ENCODE data around the gene ACOT13.
"Not testable (repeated sequence)": the region's sequence is repeated elsewhere in the genome, so short reads cannot be mapped to it uniquely, and the experiment has no call there.

ACOT13 gene

DNA sequence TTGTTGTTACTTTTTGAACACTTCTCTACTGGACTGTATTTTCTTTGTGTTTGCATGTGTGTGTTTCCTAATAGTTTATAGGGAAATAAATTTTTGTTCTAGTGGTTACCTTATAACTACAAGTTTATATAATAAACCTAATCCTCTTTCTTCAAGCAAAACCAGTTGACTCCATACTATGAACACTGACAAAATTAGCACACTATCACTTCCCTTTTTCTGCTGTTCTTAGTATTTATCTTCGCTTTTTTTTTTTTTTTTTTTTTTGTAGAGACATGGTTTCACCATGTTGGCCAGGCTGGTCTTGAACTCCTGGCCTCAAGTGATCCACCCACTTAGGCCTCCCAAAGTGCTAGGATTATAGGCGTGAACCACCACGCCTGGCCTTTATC is 77.1 kb downstream of the ACOT13 start:
- peak overlapping the region; percentile 48 for H3K9ac ChIP-seq (ENCODE audit: low read length)
- no peaks in the 10 kb centered on the region for H3K27me3 ChIP-seq (ENCODE audit: control insufficient read depth, insufficient read depth, low read length)
- peaks cover 18% of the 10 kb centered on the region for H3K4me1 ChIP-seq (ENCODE audit: control insufficient read depth, insufficient read depth, low read length)
- H3K36me3 ChIP-seq (ENCODE audit: control insufficient read depth, insufficient read depth, low read length): no peaks in the 10 kb centered on the region
- no peaks in the 10 kb centered on the region for H3K9me3 ChIP-seq (ENCODE audit: control insufficient read depth, low read length)
- H3K4me3 ChIP-seq (ENCODE audit: low read length): no peak overlapping the region

DNA sequence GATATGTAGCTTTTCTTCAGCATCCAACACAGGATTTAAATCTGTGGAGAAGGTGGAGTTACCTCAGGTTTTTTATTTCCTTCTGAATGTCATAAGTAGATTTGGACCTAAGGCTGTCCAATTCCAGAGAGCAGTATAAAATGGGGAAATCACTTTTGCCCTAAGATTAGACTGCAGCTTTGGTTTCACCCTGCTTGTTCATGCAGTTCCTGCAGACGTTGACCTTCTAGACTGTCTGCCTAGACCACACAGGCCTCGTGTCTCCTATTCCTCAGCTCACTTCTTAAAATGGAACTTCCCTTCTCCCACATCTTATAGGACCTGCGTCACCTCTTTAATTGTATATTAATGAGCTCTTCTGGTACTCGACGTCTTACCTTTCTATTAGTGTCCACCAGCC is 78.0 kb downstream of the ACOT13 start:
- Histone ChIP-seq H3K9ac (ENCODE audit: low read length) (no peak overlapping the region), H3K4me1 (ENCODE audit: control insufficient read depth, insufficient read depth, low read length) (peaks cover 15% of the 10 kb centered on the region), H3K9me3 (ENCODE audit: control insufficient read depth, low read length) (no peaks in the 10 kb centered on the region), H3K27me3 (ENCODE audit: control insufficient read depth, insufficient read depth, low read length) (no peaks in the 10 kb centered on the region), H3K36me3 (ENCODE audit: control insufficient read depth, insufficient read depth, low read length) (no peaks in the 10 kb centered on the region), H3K4me3 (ENCODE audit: low read length) (no peak overlapping the region)

DNA sequence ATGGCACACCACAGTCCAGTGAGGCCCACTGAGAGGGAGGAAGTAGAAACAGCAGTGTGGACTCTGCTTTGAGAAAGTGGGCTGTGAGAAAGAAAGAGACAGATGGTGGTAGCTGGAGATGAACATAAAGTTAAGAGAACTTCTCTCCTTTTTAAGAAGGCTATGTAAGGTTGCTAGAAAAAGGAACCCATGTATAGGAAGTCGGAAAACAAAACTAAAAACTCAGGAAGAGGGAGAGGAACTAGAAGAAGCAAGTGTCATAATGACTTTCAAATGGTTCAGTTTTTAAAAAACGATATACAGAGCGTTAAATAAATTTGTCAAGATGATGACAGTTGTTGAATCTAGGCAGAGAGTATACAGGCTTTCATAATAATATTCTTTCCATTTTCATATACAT is 82.4 kb downstream of the ACOT13 start:
- Histone ChIP-seq H3K36me3 (ENCODE audit: control insufficient read depth, insufficient read depth, low read length) (no peaks in the 10 kb centered on the region), H3K9me3 (ENCODE audit: control insufficient read depth, low read length) (no peaks in the 10 kb centered on the region), H3K4me3 (ENCODE audit: low read length) (no peak overlapping the region), H3K4me1 (ENCODE audit: control insufficient read depth, insufficient read depth, low read length) (no peaks in the 10 kb centered on the region), H3K9ac (ENCODE audit: low read length) (no peak overlapping the region), H3K27me3 (ENCODE audit: control insufficient read depth, insufficient read depth, low read length) (no peaks in the 10 kb centered on the region)

DNA sequence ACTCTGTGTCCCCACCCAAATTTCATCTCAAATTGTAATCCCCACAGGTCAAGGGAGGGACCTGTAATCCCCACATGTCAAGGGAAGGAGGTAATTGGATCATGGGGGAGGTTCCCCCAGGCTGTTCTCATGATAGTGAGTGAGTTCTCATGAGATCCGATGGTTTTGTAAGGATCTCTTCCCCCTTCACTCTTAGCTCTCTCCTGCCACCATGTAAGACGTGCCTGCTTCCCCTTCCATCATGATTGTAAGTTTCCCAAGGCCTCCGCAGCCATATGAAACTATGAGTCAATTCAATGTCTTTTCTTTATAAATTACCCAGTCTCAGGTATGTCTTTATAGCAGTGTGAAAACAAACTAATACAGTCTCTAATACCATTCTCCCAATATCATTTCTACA is 84.0 kb downstream of the ACOT13 start:
- H3K4me1 ChIP-seq (ENCODE audit: control insufficient read depth, insufficient read depth, low read length); H3K4me3 ChIP-seq (ENCODE audit: low read length); H3K9me3 ChIP-seq (ENCODE audit: control insufficient read depth, low read length); H3K9ac ChIP-seq (ENCODE audit: low read length); H3K36me3 ChIP-seq (ENCODE audit: control insufficient read depth, insufficient read depth, low read length); H3K27me3 ChIP-seq (ENCODE audit: control insufficient read depth, insufficient read depth, low read length): not testable (repeated sequence)

DNA sequence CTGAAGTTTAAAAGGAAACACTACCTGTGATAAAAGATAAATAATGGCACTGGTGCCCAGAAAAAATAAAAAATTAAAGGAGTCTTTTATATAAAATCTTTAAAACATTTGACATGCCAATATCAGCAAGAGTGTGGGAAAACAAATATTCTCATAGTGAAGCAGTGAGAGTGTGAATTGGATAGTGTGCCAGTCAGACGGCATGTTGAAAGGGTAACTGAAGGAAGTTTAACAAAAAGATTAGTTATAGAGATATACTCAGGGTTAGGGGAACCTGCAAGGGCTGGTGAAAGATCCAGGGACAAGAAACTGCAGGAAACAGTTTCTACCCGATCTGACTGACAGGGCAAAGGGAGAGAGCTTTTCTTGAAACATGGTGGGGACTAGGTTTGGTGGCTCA is 85.6 kb downstream of the ACOT13 start:
- H3K27me3 ChIP-seq (ENCODE audit: control insufficient read depth, insufficient read depth, low read length): no peaks in the 10 kb centered on the region
- H3K9me3 ChIP-seq (ENCODE audit: control insufficient read depth, low read length): no peaks in the 10 kb centered on the region
- peaks cover 4% of the 10 kb centered on the region for H3K4me1 ChIP-seq (ENCODE audit: control insufficient read depth, insufficient read depth, low read length)
- H3K9ac ChIP-seq (ENCODE audit: low read length): no peak overlapping the region
- H3K4me3 ChIP-seq (ENCODE audit: low read length): no peak overlapping the region
- no peaks in the 10 kb centered on the region for H3K36me3 ChIP-seq (ENCODE audit: control insufficient read depth, insufficient read depth, low read length)

DNA sequence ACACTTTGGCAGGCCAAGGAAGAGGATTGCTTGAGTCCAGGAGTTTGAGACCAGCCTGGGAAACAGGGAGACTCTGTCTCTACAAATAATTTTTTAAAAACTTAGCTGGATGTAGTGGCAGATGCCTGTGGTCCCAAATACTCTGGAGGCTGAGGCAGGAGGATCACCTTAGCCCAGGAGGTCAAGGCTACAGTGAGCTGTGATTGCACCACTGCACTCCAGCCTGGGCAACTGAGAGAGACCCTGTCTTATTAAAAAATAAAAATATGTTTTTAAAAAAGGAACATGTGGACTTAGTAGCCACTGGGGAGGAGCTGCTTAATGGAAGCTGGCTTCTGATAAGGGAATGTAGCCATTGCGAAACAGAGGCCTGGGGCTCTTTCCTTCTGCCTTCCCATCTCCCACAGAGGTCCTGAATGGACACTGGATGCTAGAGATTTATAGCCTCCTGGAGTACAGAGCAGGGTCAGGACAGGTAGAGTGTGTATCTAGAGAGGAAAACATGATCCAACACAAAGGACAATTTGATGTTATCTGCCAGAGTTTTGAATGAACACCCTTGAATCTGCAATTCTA is 86.1 kb downstream of the ACOT13 start:
- peaks cover 4% of the 10 kb centered on the region for H3K4me1 ChIP-seq (ENCODE audit: control insufficient read depth, insufficient read depth, low read length)
- H3K4me3 ChIP-seq (ENCODE audit: low read length): no peak overlapping the region
- no peak overlapping the region for H3K9ac ChIP-seq (ENCODE audit: low read length)
- no peaks in the 10 kb centered on the region for H3K9me3 ChIP-seq (ENCODE audit: control insufficient read depth, low read length)
- no peaks in the 10 kb centered on the region for H3K27me3 ChIP-seq (ENCODE audit: control insufficient read depth, insufficient read depth, low read length)
- no peaks in the 10 kb centered on the region for H3K36me3 ChIP-seq (ENCODE audit: control insufficient read depth, insufficient read depth, low read length)

DNA sequence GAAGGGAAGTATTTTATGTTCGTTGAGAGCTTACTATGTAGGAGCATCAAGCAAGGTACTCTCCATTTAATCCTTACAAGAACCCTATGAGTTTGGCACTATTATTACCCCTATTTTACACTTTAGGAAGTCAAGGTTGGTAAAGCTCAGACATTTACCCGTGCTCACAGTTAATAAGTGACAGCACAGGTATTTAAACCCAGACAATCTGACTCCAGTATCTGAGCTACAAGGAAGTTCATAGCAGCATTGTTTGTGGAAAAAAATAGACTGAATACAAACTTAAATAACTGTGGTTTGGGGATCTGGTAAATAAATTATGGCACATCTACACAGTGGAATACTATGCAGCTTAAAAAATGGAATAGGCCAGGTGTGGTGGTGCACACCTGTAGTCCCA is 86.7 kb downstream of the ACOT13 start:
- Histone ChIP-seq H3K27me3 (ENCODE audit: control insufficient read depth, insufficient read depth, low read length) (no peaks in the 10 kb centered on the region), H3K4me3 (ENCODE audit: low read length) (no peak overlapping the region), H3K4me1 (ENCODE audit: control insufficient read depth, insufficient read depth, low read length) (peaks cover 4% of the 10 kb centered on the region), H3K36me3 (ENCODE audit: control insufficient read depth, insufficient read depth, low read length) (no peaks in the 10 kb centered on the region), H3K9ac (ENCODE audit: low read length) (no peak overlapping the region), H3K9me3 (ENCODE audit: control insufficient read depth, low read length) (no peaks in the 10 kb centered on the region)

DNA sequence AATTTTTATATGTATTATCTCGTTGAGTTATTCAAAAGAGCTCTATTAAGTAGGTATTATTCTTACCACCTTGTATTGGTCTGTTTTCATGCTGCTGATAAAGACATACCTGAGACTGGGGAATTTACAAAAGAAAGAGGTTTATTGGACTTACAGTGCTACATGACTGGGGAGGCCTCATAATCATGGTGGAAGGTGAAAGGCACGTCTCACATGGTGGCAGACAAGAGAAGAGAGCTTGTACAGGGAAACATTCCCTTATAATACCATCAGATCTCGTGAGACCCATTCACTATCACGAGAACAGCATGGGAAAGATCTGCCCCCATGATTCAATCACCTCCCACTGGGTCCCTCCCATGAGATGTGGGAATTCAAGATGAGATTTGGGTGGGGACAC is 87.5 kb downstream of the ACOT13 start:
- H3K4me3 ChIP-seq (ENCODE audit: low read length); H3K9me3 ChIP-seq (ENCODE audit: control insufficient read depth, low read length); H3K4me1 ChIP-seq (ENCODE audit: control insufficient read depth, insufficient read depth, low read length); H3K27me3 ChIP-seq (ENCODE audit: control insufficient read depth, insufficient read depth, low read length); H3K9ac ChIP-seq (ENCODE audit: low read length); H3K36me3 ChIP-seq (ENCODE audit: control insufficient read depth, insufficient read depth, low read length): not testable (repeated sequence)
